ENCODE measurements around the gene NGB.

The NGB gene

DNA sequence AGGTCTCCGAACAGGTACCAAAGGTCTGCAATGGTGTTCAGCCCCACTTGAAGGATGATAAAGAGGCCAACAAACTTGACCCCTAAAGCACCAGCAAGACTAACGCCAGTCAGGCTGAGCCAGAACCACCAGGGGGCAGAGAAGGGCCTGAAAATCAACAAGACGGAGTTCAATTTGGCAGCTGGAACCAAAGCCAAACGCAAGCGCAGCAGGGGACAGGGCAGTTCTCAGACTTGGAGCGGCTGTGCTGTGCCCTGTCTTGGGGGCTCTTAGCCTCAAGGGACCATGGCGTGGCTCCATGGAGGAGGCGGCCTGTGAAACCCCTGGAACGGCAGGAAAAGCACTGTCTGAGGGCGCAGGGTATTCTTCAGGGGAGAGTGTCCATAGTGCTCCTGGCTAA is 30.1 kb upstream of the NGB start:
- Histone ChIP-seq H3K27me3 (no peaks in the 10 kb centered on the region), H3K4me1 (no peaks in the 10 kb centered on the region; the same call in 1 of the 2 replicates), H3K4me3 (ENCODE audit: low read depth, low read length) (no peak overlapping the region), H3K9me3 (no peaks in the 10 kb centered on the region), H3K36me3 (no peaks in the 10 kb centered on the region; the same call in none of the 2 replicates)
- peak; percentile 87 for DNase-seq
- TF ChIP-seq, protein P1, sequence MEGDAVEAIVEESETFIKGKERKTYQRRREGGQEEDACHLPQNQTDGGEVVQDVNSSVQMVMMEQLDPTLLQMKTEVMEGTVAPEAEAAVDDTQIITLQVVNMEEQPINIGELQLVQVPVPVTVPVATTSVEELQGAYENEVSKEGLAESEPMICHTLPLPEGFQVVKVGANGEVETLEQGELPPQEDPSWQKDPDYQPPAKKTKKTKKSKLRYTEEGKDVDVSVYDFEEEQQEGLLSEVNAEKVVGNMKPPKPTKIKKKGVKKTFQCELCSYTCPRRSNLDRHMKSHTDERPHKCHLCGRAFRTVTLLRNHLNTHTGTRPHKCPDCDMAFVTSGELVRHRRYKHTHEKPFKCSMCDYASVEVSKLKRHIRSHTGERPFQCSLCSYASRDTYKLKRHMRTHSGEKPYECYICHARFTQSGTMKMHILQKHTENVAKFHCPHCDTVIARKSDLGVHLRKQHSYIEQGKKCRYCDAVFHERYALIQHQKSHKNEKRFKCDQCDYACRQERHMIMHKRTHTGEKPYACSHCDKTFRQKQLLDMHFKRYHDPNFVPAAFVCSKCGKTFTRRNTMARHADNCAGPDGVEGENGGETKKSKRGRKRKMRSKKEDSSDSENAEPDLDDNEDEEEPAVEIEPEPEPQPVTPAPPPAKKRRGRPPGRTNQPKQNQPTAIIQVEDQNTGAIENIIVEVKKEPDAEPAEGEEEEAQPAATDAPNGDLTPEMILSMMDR (IDR thresholded peaks at IDR 0.05; ENCODE audit: low read depth, low read length), result peak; percentile 95

- Histone ChIP-seq H3K4me1 (no peaks in the 10 kb centered on the region; the same call in 1 of the 2 replicates), H3K9me3 (no peaks in the 10 kb centered on the region), H3K36me3 (peaks cover 4% of the 10 kb centered on the region), H3K27me3 (no peaks in the 10 kb centered on the region), H3K4me3 (ENCODE audit: low read depth, low read length) (no peak overlapping the region)
- TF ChIP-seq, protein P1 (IDR thresholded peaks at IDR 0.05; ENCODE audit: low read depth, low read length), result no peak
- no peak for DNase-seq
Measured at GRCh38 chr14:77299771-77300170, 28.8 kb upstream of the NGB start.

DNA sequence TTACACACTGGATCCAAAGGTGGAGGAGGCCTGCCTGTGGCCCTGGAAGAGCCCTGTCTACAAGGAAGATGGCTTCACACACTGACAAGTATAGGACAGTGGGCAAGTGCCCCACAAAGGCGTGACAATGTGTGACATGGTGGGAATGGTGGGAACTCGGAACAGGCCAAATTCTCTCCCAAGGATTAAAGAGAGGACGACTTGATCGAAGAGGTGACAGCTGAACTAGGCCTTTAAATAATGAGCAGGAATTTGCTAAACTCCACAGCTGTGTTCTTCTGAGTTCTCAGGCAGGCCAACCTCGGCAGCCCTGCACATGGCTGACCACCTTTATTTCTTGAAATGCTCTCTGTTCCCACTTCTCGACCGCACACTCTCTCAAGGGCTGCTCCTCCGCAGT is 25.9 kb upstream of the NGB start:
- Histone ChIP-seq H3K36me3 (peaks cover 4% of the 10 kb centered on the region), H3K27me3 (no peaks in the 10 kb centered on the region), H3K4me3 (ENCODE audit: low read depth, low read length) (no peak overlapping the region), H3K9me3 (no peaks in the 10 kb centered on the region), H3K4me1 (no peaks in the 10 kb centered on the region; the same call in 1 of the 2 replicates)
- TF ChIP-seq, protein P1 (IDR thresholded peaks at IDR 0.05; ENCODE audit: low read depth, low read length), result no peak
- DNase-seq, result no peak

- no peaks in the 10 kb centered on the region for H3K27me3 ChIP-seq
- no peak overlapping the region for H3K4me3 ChIP-seq (ENCODE audit: low read depth, low read length)
- no peaks in the 10 kb centered on the region; the same call in 1 of the 2 replicates for H3K4me1 ChIP-seq
- DNase-seq, result peak; percentile 78
- H3K9me3 ChIP-seq, result no peaks in the 10 kb centered on the region
- TF ChIP-seq, protein P1 (IDR thresholded peaks at IDR 0.05; ENCODE audit: low read depth, low read length), result no peak
- peaks cover 4% of the 10 kb centered on the region for H3K36me3 ChIP-seq
Measured at GRCh38 chr14:77296155-77296554, 25.1 kb upstream of the NGB start.

GRCh38 chr14:77290705-77291104 is 19.7 kb upstream of the NGB start:
- Histone ChIP-seq H3K9me3 (no peaks in the 10 kb centered on the region), H3K27me3 (no peaks in the 10 kb centered on the region), H3K4me3 (ENCODE audit: low read depth, low read length) (no peak overlapping the region), H3K4me1 (no peaks in the 10 kb centered on the region; the same call in 1 of the 2 replicates), H3K36me3 (peaks cover 1% of the 10 kb centered on the region; the same call in 1 of the 2 replicates)
- no peak for DNase-seq
- TF ChIP-seq, protein P1 (IDR thresholded peaks at IDR 0.05; ENCODE audit: low read depth, low read length), result peak; percentile 19

DNA sequence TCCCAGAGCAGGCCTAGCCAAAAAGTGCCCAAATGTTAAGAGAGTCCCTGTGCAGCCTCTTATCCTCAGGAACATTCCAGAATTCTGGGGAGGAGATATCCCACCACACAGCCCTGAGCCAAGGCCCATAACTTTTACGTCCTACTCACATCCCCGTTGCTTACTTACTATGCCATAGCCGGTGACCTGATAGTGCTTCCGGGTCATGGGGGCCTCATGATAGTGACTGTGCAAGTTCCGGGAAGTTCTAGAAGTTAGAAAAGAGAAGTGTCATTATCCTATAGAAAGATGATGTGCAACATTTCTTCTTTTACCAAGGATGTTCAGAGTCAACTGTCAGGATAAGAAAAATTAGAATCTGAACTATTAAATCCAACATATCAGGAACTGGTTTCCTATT is 15.6 kb upstream of the NGB start:
- TF ChIP-seq, protein P1 (IDR thresholded peaks at IDR 0.05; ENCODE audit: low read depth, low read length), result no peak
- no peaks in the 10 kb centered on the region for H3K4me1 ChIP-seq
- H3K4me3 ChIP-seq (ENCODE audit: low read depth, low read length), result no peak overlapping the region
- no peaks in the 10 kb centered on the region for H3K27me3 ChIP-seq
- no peaks in the 10 kb centered on the region for H3K9me3 ChIP-seq
- DNase-seq, result no peak
- H3K36me3 ChIP-seq, result peaks cover 17% of the 10 kb centered on the region

All from BE2C (cell line).